HG03439 (cell line): ENCODE measurements around the gene DBF4B.

ENCODE experiments used
- ATAC-seq: cut with Tn5 transposase; IDR thresholded peaks from one replicate; pipeline ENCODE4 v1.9.1; 2021; ENCODE audit warnings: mild to moderate bottlenecking, moderate library complexity; ENCODE audit not compliant: unreplicated experiment

The DBF4B gene

GRCh38 chr17:44759086-44759915, 50.8 kb downstream of the DBF4B start:
- no peak for ATAC-seq

GRCh38 chr17:44759916-44760243, 51.4 kb downstream of the DBF4B start:
- ATAC-seq, result no peak

- no peak for ATAC-seq
Observed at GRCh38 chr17:44760474-44761308, 52.2 kb downstream of the DBF4B start.

- no peak for ATAC-seq
Observed at GRCh38 chr17:44761932-44762810, 53.7 kb downstream of the DBF4B start.

GRCh38 chr17:44763170-44763569, 54.7 kb downstream of the DBF4B start:
- ATAC-seq, result no peak

- ATAC-seq, result no peak
Observed at GRCh38 chr17:44765965-44766364, 57.5 kb downstream of the DBF4B start.

- no peak for ATAC-seq
Observed at GRCh38 chr17:44766409-44767038, 58.1 kb downstream of the DBF4B start.

GRCh38 chr17:44767493-44767892, 59.0 kb downstream of the DBF4B start:
- ATAC-seq, result no peak

GRCh38 chr17:44768505-44769142, 60.2 kb downstream of the DBF4B start:
- ATAC-seq, result no peak

- no peak for ATAC-seq
Observed at GRCh38 chr17:44769230-44769629, 60.8 kb downstream of the DBF4B start.

- no peak for ATAC-seq
Observed at GRCh38 chr17:44769647-44770084, 61.2 kb downstream of the DBF4B start.

GRCh38 chr17:44770166-44770925, 61.9 kb downstream of the DBF4B start:
- no peak for ATAC-seq

- ATAC-seq, result no peak
Observed at GRCh38 chr17:44772308-44773045, 64.0 kb downstream of the DBF4B start.

GRCh38 chr17:44773140-44773539, 64.7 kb downstream of the DBF4B start:
- no peak for ATAC-seq

GRCh38 chr17:44774271-44775135, 66.0 kb downstream of the DBF4B start:
- ATAC-seq, result peak; percentile 24

GRCh38 chr17:44775136-44775837, 66.8 kb downstream of the DBF4B start:
- ATAC-seq, result peak; percentile 74
